SK-N-MC (cell line): ENCODE results near the gene HOXA2.

Source experiments
- DNase-seq: peaks from one replicate; pipeline ENCODE4 v3.0.0-alpha.2; 2011; ENCODE audit warnings: low read depth, low spot score
- H3K27ac ChIP-seq: fragments of 200-600 bp; sonication (generic); 2 replicates; pipeline ENCODE4 v1.5.1; 2016; ENCODE audit warnings: mixed run types
- H3K36me3 ChIP-seq: fragments of 200-600 bp; sonication (generic); 2 replicates; pipeline ENCODE4 v1.6.1; 2017; ENCODE audit warnings: antibody characterized with exemption, low read length, mixed read lengths; ENCODE audit not compliant: insufficient read depth
- H3K4me3 ChIP-seq: fragments of 200-600 bp; sonication (generic); 2 replicates; pipeline ENCODE4 v1.5.1; 2016
- H3K9ac ChIP-seq: fragments of 200-600 bp; sonication (generic); 2 replicates; pipeline ENCODE4 v1.8.0; 2017; ENCODE audit warnings: mixed run types, mixed read lengths; ENCODE audit not compliant: insufficient read length
- H3K9me3 ChIP-seq: fragments of 200-600 bp; sonication (generic); 2 replicates; pipeline ENCODE4 v1.6.1; 2017; ENCODE audit warnings: low read depth, mild to moderate bottlenecking, antibody characterized with exemption, low read length, moderate library complexity, mixed read lengths
- EZH2 ChIP-seq: fragments of 200-600 bp; sonication (generic); IDR thresholded peaks from one replicate; pipeline ENCODE4 v1.6.1; 2017; ENCODE audit warnings: antibody characterized with exemption
- FOXP2 ChIP-seq: optimal IDR thresholded peaks from 2 replicates; pipeline ENCODE3; 2011; ENCODE audit warnings: mild to moderate bottlenecking, moderate library complexity; ENCODE audit not compliant: insufficient read depth; ENCODE audit errors: extremely low read length, control extremely low read depth
- POLR2AphosphoS5 ChIP-seq: IDR thresholded peaks from 2 replicates; pipeline ENCODE4 v1.6.1; 2012; ENCODE audit warnings: mild to moderate bottlenecking, low read depth, low read length, borderline replicate concordance

HOXA2 gene

DNA sequence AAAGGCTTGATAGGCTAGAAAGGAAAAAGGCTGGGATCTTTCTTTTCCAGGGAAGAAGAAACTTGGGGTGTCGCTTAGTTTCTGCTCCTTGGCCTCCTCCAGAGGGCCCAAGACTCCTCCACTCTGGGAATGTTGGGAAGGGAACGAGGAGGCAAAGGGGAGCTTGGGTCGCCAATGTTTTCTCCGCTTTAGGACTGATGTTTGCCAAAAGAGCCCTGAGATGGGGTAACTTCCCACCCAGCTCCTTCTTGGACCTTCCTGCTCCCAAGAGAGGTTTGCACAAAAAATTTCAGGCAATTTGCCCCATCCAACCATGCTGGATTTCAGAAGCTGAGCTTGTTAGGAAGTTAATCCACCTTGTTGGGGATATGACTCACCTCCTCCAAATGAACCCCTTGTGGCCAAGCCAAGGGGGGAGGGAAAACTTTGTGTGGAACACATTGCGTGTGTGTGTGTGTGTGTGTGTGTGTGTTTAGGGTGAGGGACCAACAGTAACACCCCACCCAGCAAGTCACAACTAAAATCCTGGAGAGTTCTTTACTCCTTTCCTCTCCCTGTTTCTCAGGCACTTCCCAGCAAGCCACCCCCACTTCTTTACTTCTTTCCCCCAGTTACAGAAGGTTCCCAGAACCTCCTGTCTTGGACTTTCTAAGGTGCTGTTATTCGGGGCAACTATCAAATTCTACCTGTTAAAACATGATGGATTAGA is 8.7 kb upstream of the HOXA2 start:
- no peak for TF ChIP-seq POLR2AphosphoS5
- H3K4me3 ChIP-seq: peak overlapping the region; percentile 42
- no peaks in the 10 kb centered on the region for H3K9me3 ChIP-seq
- no peaks in the 10 kb centered on the region for H3K36me3 ChIP-seq
- DNase-seq: no peak
- H3K27ac ChIP-seq: no peak overlapping the region
- H3K9ac ChIP-seq: no peak overlapping the region

DNA sequence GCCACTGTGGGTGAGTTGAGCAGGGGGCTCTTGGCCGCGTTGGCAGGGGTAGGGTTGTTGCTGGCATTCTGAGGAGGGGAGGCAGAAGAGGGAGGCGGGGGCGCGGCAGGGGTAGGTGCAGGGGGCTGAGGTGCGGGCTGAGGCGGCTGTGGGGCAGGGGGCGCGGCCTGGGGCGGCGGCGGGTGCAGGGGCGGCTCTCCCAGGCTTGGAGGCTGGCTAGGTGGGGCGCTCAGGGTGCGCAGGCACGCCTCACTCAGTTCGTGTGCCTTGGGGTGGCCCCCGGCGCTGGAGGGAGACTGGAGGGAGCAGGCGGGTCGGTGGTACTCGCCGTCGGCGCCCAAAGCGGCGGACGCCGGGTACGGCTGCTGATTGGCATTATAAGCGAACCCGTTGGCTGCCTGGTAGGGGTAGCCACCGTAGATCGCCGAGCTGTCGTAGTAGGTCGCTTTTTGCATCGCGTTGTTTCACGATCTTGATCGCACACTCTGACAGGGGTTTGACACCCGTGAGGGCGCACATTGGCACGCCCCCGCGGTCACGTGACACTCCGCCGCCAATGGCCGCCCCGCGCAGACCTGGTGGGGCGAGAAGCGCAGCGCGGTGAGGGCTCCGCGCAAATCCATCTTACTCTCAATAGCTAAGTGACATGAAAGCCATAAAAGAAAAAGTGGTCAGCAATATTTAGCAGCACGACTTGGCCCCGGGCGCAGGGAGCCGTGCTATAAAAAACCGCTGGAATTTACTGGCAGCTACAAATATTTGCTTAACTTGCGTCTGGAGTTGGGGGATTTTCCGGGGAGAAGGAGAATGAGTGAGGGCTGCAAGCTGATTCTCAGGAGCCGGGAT is 7.9 kb upstream of the HOXA2 start:
- TF ChIP-seq EZH2 (no peak), FOXP2 (no peak)
- H3K9me3 ChIP-seq: no peaks in the 10 kb centered on the region
- no peak overlapping the region for H3K27ac ChIP-seq

DNA sequence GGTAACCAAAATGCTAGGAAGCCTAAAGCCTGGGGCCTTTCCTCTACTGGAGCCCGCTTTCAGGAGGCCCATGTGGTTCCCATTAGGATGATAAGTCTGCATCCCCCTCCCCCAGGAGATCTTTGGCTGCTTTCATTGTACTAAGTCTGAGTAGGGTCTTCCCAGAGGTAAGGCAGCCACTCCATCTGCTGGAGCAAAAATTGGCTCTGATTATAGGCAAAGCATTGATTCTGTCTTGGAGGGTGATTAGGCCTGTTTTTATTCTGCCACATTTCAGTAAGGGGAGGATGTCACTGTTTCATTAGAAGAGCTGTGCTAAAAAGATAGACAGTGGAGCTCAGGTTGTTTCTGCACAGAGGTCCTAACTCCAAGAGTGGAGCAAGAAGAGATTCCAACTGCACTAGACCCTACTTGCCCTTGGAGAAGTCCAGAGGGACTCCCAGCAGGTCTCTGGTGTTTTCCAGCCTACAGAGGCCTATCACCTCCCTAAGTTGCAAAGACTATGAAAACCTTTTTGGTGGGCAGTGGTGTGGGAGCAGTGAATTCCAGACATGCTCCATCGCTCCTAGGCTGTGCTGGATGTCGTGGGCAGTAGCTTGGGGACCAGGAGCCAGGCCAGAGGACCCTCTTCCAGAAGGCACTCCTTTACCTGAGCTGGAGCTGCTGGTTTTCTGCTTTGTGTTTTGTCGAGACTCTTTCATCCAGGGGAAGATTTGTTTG is 7.1 kb upstream of the HOXA2 start:
- H3K9me3 ChIP-seq: no peaks in the 10 kb centered on the region
- H3K27ac ChIP-seq: no peak overlapping the region

More for the DNA sequence above, 7.9 kb upstream of the HOXA2 start:
- DNase-seq: peak; percentile 24
- H3K4me3 ChIP-seq: peak overlapping the region; percentile 42
- H3K36me3 ChIP-seq: no peaks in the 10 kb centered on the region
- no peak overlapping the region for H3K9ac ChIP-seq

DNA sequence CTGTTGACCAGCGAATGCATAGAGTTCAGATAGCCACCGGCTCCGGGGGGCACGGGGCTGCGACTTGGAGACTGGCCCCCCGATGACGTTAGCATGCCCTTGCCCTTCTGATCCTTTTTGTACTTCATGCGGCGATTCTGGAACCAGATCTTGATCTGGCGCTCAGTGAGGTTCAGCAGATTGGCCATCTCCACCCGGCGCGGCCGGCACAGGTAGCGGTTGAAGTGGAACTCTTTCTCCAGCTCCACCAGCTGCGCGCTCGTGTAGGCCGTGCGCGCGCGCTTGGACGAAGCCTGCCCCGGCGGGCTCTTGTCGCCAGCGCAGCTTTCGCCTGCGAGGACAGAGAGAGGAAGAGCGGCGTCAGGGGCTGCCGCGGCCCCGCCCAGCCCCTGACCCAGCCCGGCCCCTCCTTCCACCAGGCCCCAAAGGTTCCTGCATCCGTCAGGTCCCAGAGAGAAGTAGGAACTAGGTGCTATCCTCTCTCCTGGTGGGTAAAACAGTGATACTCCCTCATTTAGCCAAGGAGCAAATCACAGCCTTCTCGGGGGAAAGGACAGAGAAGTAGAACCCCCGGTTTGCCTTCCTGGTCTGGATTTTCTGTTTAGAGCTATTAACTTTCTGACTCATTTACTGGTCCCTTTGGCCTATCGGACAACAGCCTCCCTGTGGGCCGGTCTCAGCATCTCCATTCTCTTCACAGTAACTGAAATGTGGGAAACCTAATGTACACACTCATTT is 6.1 kb upstream of the HOXA2 start:
- no peak for TF ChIP-seq EZH2
- TF ChIP-seq FOXP2: no peak
- TF ChIP-seq POLR2AphosphoS5: no peak
- DNase-seq: no peak
- H3K4me3 ChIP-seq: no peak overlapping the region

More for the DNA sequence above, 7.1 kb upstream of the HOXA2 start:
- DNase-seq: no peak
- no peaks in the 10 kb centered on the region for H3K36me3 ChIP-seq
- no peak overlapping the region for H3K4me3 ChIP-seq
- TF ChIP-seq POLR2AphosphoS5: no peak
- no peak for TF ChIP-seq FOXP2
- no peak for TF ChIP-seq EZH2
- no peak overlapping the region for H3K9ac ChIP-seq

DNA sequence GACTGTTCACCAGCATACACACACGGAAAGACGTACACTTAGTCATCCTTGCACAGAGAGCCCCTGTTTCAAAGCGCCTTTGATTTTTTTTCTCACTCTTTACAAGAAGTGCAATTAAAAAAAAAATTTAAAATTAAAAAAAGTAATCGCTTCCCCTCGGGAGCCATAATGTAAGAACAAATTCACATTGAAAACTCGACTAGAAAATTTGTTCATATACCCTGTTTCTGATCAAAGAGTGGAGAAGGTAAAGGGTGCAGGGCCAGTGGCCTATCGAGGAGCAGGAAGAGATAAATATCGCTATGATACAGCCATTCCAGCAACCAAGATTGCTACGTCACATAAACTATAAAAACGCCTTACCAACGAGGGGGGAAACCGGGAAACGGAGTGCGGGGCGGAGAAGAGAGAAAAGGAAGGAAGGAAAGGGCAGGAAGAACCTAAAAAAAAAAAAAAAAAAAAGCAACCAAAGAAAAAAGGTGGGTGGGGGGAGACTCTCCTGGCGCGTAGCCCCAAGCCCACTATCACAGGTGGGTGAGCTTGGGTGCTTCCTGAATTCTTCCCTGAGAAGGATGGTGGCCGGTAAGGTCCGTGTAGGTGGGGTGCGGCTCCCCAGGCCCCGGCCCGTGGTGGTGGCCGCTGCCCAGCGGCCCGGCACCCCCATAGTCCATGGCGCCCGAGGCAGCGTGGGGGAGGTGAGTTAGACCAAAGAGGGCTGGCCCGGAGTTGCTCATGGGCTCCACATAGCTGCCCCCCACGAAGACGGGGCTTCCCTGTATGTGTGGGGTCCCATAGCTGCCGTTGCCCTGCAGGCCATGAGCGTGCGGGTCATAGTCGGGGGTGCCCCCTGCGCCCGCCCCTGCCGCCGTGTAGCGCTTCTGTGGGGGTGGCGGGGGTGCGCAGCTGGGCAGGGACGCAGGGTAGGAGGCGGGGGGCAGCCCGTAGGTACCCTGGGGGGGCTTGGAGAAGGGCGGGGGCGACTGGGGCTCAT is 5.2 kb upstream of the HOXA2 start:
- Histone ChIP-seq H3K4me3 (no peak overlapping the region), H3K27ac (no peak overlapping the region), H3K9ac (no peak overlapping the region), H3K9me3 (no peaks in the 10 kb centered on the region), H3K36me3 (no peaks in the 10 kb centered on the region)
- DNase-seq: no peak
- no peak for TF ChIP-seq FOXP2
- TF ChIP-seq POLR2AphosphoS5: no peak
- TF ChIP-seq EZH2: no peak

More for the DNA sequence above, 6.1 kb upstream of the HOXA2 start:
- Histone ChIP-seq H3K9me3 (no peaks in the 10 kb centered on the region), H3K9ac (no peak overlapping the region), H3K36me3 (no peaks in the 10 kb centered on the region), H3K27ac (no peak overlapping the region)

DNA sequence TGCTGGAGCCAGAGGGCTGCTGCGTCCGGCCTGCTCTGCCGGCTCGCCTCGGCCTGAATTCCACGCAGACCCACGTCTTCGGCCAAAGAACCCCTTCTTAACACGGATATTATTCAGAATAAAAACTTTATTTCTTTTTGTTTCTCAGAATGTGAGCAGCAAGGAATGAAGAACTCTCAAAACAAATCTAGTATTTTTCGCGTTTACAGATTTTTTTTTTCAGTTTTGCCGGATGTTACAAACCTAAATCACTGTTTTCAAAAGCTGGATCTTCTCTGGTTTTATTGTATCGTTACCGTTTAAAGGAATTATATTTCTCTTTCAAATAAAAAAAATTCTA is 4.4 kb upstream of the HOXA2 start:
- Histone ChIP-seq H3K4me3 (no peak overlapping the region), H3K27ac (no peak overlapping the region), H3K9ac (no peak overlapping the region), H3K9me3 (no peaks in the 10 kb centered on the region), H3K36me3 (no peaks in the 10 kb centered on the region)
- DNase-seq: no peak
- TF ChIP-seq FOXP2 (no peak), POLR2AphosphoS5 (no peak), EZH2 (no peak)

DNA sequence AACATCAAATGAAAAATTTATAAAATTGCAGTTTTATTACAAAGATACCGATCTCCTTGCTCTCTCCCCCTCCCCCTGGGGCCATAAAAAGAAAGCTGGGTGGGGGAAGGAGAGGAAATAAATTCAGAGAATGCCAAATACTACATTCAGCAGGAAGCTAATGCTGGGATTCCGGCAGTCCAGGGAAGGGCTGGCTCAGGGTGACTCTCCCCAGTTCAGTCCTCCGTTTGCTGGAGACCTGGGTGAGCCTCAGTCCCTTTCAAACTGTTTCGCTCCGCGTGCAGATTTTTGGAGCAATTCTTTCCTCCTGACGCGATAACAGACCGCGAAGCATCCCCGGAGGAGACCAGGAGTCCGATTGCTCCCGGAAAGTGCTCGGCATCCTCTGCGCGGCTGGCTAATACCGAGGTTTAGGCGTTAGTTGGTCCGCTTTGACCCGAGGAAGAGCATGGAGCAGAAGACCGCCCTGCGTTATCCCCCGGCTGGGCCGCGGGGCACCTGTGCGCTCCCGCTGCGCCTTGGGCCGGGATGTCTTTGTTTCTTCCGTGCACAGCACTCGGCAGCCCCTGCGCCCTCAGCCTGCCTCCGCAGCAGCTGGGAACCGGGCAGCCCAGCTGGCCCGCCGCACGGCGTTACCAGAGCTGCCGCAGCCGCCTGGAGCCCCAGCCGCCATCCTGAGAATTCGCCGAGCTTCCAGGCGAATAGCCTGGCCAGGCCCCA is 3.9 kb upstream of the HOXA2 start:
- DNase-seq: no peak
- Histone ChIP-seq H3K27ac (no peak overlapping the region), H3K36me3 (no peaks in the 10 kb centered on the region), H3K4me3 (no peak overlapping the region), H3K9me3 (no peaks in the 10 kb centered on the region), H3K9ac (no peak overlapping the region)
- TF ChIP-seq FOXP2 (no peak), POLR2AphosphoS5 (no peak), EZH2 (no peak)
